IMR-90 (cell line): ENCODE data around the gene MITD1. TPM values are rescaled to one million over a fixed set of nuclear protein-coding genes. Genes with fewer than 3 reads are reported as not detected.

Experiments used
- BHLHE40 ChIP-seq: fragments of 150-350 bp; IDR thresholded peaks from 2 replicates; pipeline ENCODE4 v1.6.1; 2016; ENCODE audit warnings: mild to moderate bottlenecking, low read depth, low read length
- ELK1 ChIP-seq: fragments of 150-350 bp; IDR thresholded peaks from 2 replicates; pipeline ENCODE4 v1.6.1; 2016; ENCODE audit warnings: low read depth, mild to moderate bottlenecking, low read length, moderate library complexity, borderline replicate concordance
- MAFK ChIP-seq: IDR thresholded peaks from 2 replicates; pipeline ENCODE4 v1.6.1; 2012; ENCODE audit warnings: low read depth, low read length, improper control_type of control experiment
- polyA plus RNA-seq, 3 experiments: library from polyadenylated mRNA; depleted of rRNA; stranded (reverse); fragments of >200 nt; gene quantifications; 2 replicates each; pipeline ENCODE4 v1.2.3, GENCODE V29; 2012; ENCODE audit warnings: low replicate concordance in 1 of 3
- total RNA-seq: library from RNA; depleted of rRNA; stranded (reverse); fragments of >200 nt; gene quantifications from 2 replicates; pipeline ENCODE4 v1.2.3, GENCODE V29; 2012

Gene MITD1
- total and polyA plus RNA-seq, 2 of the 4 experiments (the other 2 are of a cell fraction): 4.3 to 18.7 TPM

GRCh38 chr2:99154643-99155536 lies 26.0 kb downstream of the MITD1 start, which contains the start of the genes LIPT1 and TSGA10 (continued):
- TF ChIP-seq ELK1 (no peak), MAFK (no peak), BHLHE40 (peak; percentile 41; the same call in 1 of the 2 replicates)
